ENCODE results near the gene CYP19A1. TPM values are rescaled to one million over a fixed set of nuclear protein-coding genes. Genes with fewer than 3 reads are reported as not detected.
"Not testable (repeated sequence)": the region's sequence is repeated elsewhere in the genome, so short reads cannot be mapped to it uniquely, and the experiment has no call there.

CYP19A1 gene
- total and polyA plus RNA-seq, 9 of the 15 experiments (the other 6 are each of a cell fraction or from before 2014, with no cell fraction given) = 0.16 to 0.63 (median 0.47) TPM; not detected in 3

- H3K4me2 ChIP-seq (ENCODE audit: insufficient read depth, low read length); H3K4me1 ChIP-seq (replicated peaks in 1 of 2; ENCODE audit: control insufficient read depth in 2 of 2, insufficient read depth in 2 of 2, low read length in 2 of 2); H3K27ac ChIP-seq (ENCODE audit: extremely low read depth, low read depth, low read length); BruUV-seq (replicated peaks); ATAC-seq; POLR2A ChIA-PET; FAIRE-seq; H3K4me3 ChIP-seq; in situ Hi-C loops (cut with MboI); H2AFZ ChIP-seq (ENCODE audit: low read depth, low read length); H3K9me1 ChIP-seq (ENCODE audit: control insufficient read depth, insufficient read depth, low read length); CTCF ChIA-PET (ENCODE audit: low intra/inter-chr PET ratio); H3K79me2 ChIP-seq (ENCODE audit: control insufficient read depth, insufficient read depth, low read length); H3K9ac ChIP-seq (ENCODE audit: insufficient read depth in 1 of 2, low read depth in 2 of 2, low read length in 2 of 2); DNase-seq (ENCODE audit: extremely low read depth in 1 of 4, low spot score in 3 of 4); H3K9me3 ChIP-seq (replicated peaks; ENCODE audit: control insufficient read depth, insufficient read depth, low read depth, low read length); H4K20me1 ChIP-seq (replicated peaks; ENCODE audit: control insufficient read depth, insufficient read depth, low read length); H3K36me3 ChIP-seq (ENCODE audit: control insufficient read depth, insufficient read depth, low read length); intact Hi-C loops (cut with micrococcal nuclease): not testable (repeated sequence)
- TF ChIP-seq YY1 (IDR thresholded peaks at IDR 0.05; ENCODE audit: borderline replicate concordance in 1 of 3, control insufficient read depth in 1 of 3, extremely low read depth in 1 of 3, insufficient read depth in 3 of 3, insufficient read length in 1 of 3, insufficient replicate concordance in 2 of 3, low read depth in 1 of 3, low read length in 2 of 3) (peak in 1 of 3 experiments; percentile 52), THAP7 (CRISPR knock-in tag; IDR thresholded peaks at IDR 0.05) (peak; percentile 71; the same call in 1 of the 2 replicates)
- 5% methylated on average over 6 of the region's 7 CpGs for WGBS (ENCODE audit: insufficient coverage, low coverage, missing lambda C conversion rate)
- peaks cover 8 to 30% of the 10 kb centered on the region in 2 experiments; a peak in 4 of 5 replicates for H3K27me3 ChIP-seq (ENCODE audit: control insufficient read depth in 2 of 2, insufficient read depth in 2 of 2, low read length in 2 of 2)
Observed at GRCh38 chr15:51261113-51261512, 77.3 kb downstream of the CYP19A1 start.

GRCh38 chr15:51260202-51260601, 78.2 kb downstream of the CYP19A1 start:
- CTCF ChIA-PET (ENCODE audit: low intra/inter-chr PET ratio) = no interaction called here
- FAIRE-seq = no peak
- Histone ChIP-seq H2AFZ (ENCODE audit: low read depth, low read length) (no peak overlapping the region), H3K9me3 (replicated peaks; ENCODE audit: control insufficient read depth, insufficient read depth, low read depth, low read length) (no peaks in the 10 kb centered on the region), H3K4me3 (no peak overlapping the region), H3K79me2 (ENCODE audit: control insufficient read depth, insufficient read depth, low read length) (no peaks in the 10 kb centered on the region), H3K27me3 (ENCODE audit: control insufficient read depth in 2 of 2, insufficient read depth in 2 of 2, low read length in 2 of 2) (peaks cover 4 to 22% of the 10 kb centered on the region in 2 experiments), H3K9ac (ENCODE audit: insufficient read depth in 1 of 2, low read depth in 2 of 2, low read length in 2 of 2) (no peak overlapping the region), H3K4me1 (replicated peaks in 1 of 2; ENCODE audit: control insufficient read depth in 2 of 2, insufficient read depth in 2 of 2, low read length in 2 of 2) (no peaks in the 10 kb centered on the region), H3K27ac (ENCODE audit: extremely low read depth, low read depth, low read length) (no peak overlapping the region), H4K20me1 (replicated peaks; ENCODE audit: control insufficient read depth, insufficient read depth, low read length) (no peaks in the 10 kb centered on the region), H3K36me3 (ENCODE audit: control insufficient read depth, insufficient read depth, low read length) (no peaks in the 10 kb centered on the region), H3K4me2 (ENCODE audit: insufficient read depth, low read length) (no peak overlapping the region), H3K9me1 (ENCODE audit: control insufficient read depth, insufficient read depth, low read length) (no peaks in the 10 kb centered on the region)
- no TSS peak for BruUV-seq (replicated peaks)
- intact Hi-C loops (cut with micrococcal nuclease) (no loop called here), in situ Hi-C loops (cut with MboI) (no loop called here)
- POLR2A ChIA-PET = interaction anchor here (0.7 kb wide), 1 partner anchor 365 kb away, joined by 3 read pairs; no protein-coding TSS in a partner anchor
- 2% methylated on average over 4 of the region's 4 CpGs for WGBS (ENCODE audit: insufficient coverage, low coverage, missing lambda C conversion rate)
- no peak for ATAC-seq
- no peak for DNase-seq (ENCODE audit: extremely low read depth in 1 of 4, low spot score in 3 of 4)
- TF ChIP-seq RHOXF2B (CRISPR knock-in tag; conservative IDR thresholded peaks at IDR 0.05) = no peak
- TF ChIP-seq ZC3H8 (IDR thresholded peaks at IDR 0.05) = no peak
- TF ChIP-seq SETDB1 (IDR thresholded peaks at IDR 0.05; ENCODE audit: low read length) = no peak
- TF ChIP-seq NCOA2 (IDR thresholded peaks at IDR 0.05; ENCODE audit: partially characterized antibody in 2 of 2) = no peak
- no peak for TF ChIP-seq MYC (IDR thresholded peaks at IDR 0.05; ENCODE audit: low read depth, low read length)
- TF ChIP-seq MYC (CRISPR knock-in tag; IDR thresholded peaks at IDR 0.05; ENCODE audit: borderline replicate concordance, low read depth) = no peak
- TF ChIP-seq MTA3 (IDR thresholded peaks at IDR 0.05; ENCODE audit: borderline replicate concordance) = no peak
- no peak for TF ChIP-seq PREB (CRISPR knock-in tag; IDR thresholded peaks at IDR 0.05)
- TF ChIP-seq ZNF124 (CRISPR knock-in tag; IDR thresholded peaks at IDR 0.05) = no peak

Data from K562 (cell line).